Measurements from ENCODE around the gene DTHD1. TPM values are rescaled to one million over a fixed set of nuclear protein-coding genes. Genes with fewer than 3 reads are reported as not detected.

DTHD1 gene
- polyA plus RNA-seq, 1 donor (not counting 4 experiments of a cell fraction or from before 2014, with no cell fraction given) = not detected

DNA sequence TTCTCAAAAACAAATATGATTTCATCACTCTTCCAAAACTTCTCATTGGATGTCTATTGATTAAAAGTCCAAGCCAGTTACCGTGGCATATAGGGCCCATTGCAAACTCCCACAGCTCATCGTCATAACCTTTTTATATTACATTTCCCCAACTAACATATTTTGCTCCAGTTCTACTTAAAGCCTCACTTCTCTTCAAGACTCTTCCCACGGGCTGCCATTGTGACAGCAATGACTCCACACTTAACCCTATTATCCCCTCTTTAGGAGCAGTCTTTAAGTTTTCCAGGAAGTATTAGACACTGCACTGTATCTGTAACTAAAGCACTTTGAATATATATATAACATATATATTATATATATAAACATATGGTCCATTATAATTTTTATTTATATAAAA lies 44.5 kb downstream of the DTHD1 start:
- no peak for DNase-seq (ENCODE audit: low read depth, low spot score)
- Histone ChIP-seq H3K9me1 (ENCODE audit: control insufficient read depth, extremely low read depth, insufficient read depth, low read length) (no peaks in the 10 kb centered on the region), H3K4me2 (ENCODE audit: control insufficient read depth, extremely low read depth, insufficient read depth, low read depth, low read length) (no peak overlapping the region), H3K27me3 (ENCODE audit: control insufficient read depth, extremely low read depth, insufficient read depth, low read length) (no peaks in the 10 kb centered on the region), H3K9ac (ENCODE audit: control insufficient read depth, extremely low read depth, insufficient read depth, low read length) (no peak overlapping the region), H3K27ac (ENCODE audit: control insufficient read depth, insufficient read depth, low read length) (no peak overlapping the region), H2AFZ (ENCODE audit: control insufficient read depth, low read length) (no peak overlapping the region), H3K4me3 (ENCODE audit: control insufficient read depth in 2 of 3, extremely low read depth in 1 of 3, insufficient read depth in 2 of 3, low read depth in 1 of 3, low read length in 3 of 3) (no peak overlapping the region), H3K79me2 (ENCODE audit: control insufficient read depth, insufficient read depth, low read length) (no peaks in the 10 kb centered on the region), H3K4me1 (ENCODE audit: control insufficient read depth, extremely low read depth, insufficient read depth, low read length) (no peaks in the 10 kb centered on the region), H3K36me3 (ENCODE audit: control insufficient read depth in 2 of 2, extremely low read depth in 1 of 2, insufficient read depth in 2 of 2, low read length in 2 of 2) (no peaks in the 10 kb centered on the region), H3K9me3 (ENCODE audit: control insufficient read depth, low read depth, low read length) (no peaks in the 10 kb centered on the region), H4K20me1 (ENCODE audit: control insufficient read depth, extremely low read depth, insufficient read depth, low read length) (no peaks in the 10 kb centered on the region)
- dilution Hi-C loops (cut with MboI; ENCODE audit: extremely low pct_ligation_motif_present, low sequenced_read_pairs) = no loop called here
- FAIRE-seq = no peak
- TF ChIP-seq, protein P1, sequence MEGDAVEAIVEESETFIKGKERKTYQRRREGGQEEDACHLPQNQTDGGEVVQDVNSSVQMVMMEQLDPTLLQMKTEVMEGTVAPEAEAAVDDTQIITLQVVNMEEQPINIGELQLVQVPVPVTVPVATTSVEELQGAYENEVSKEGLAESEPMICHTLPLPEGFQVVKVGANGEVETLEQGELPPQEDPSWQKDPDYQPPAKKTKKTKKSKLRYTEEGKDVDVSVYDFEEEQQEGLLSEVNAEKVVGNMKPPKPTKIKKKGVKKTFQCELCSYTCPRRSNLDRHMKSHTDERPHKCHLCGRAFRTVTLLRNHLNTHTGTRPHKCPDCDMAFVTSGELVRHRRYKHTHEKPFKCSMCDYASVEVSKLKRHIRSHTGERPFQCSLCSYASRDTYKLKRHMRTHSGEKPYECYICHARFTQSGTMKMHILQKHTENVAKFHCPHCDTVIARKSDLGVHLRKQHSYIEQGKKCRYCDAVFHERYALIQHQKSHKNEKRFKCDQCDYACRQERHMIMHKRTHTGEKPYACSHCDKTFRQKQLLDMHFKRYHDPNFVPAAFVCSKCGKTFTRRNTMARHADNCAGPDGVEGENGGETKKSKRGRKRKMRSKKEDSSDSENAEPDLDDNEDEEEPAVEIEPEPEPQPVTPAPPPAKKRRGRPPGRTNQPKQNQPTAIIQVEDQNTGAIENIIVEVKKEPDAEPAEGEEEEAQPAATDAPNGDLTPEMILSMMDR (optimal IDR thresholded peaks at IDR 0.05 in 1 of 3, IDR thresholded peaks at IDR 0.05 in 1 of 3, conservative IDR thresholded peaks at IDR 0.05 in 1 of 3; ENCODE audit: extremely low read depth in 1 of 3, insufficient read depth in 2 of 3, low read length in 3 of 3) = no peak
- no peak for TF ChIP-seq EZH2 (IDR thresholded peaks at IDR 0.05; ENCODE audit: low read length)

DNA sequence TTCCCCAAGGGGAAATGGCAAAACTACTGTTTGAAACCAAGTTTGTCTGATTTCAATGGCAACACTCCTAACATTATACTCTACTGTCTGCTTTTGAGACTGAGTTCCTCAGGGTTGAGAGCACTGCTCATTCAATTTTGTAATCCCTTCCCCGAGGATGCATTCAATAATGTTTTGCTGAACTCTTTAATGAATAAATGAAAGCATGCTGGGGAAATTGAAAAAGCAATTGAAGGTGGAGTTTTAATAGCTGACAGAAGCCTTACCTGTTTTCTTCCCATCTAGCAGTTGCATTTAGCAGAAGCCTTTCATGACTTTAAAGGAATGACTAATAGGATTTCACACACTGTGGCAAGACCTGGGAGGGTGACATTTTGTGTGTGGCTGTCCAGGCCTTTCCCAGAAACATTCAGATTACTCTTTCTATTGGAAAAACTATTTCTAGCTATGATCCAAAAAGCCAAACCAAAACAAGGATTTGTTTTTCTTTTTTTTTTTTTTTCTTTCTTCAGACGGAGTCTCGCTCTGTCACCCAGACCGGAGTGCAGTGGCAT lies 45.1 kb downstream of the DTHD1 start:
- no peaks in the 10 kb centered on the region for H3K79me2 ChIP-seq (ENCODE audit: control insufficient read depth, insufficient read depth, low read length)
- H3K27me3 ChIP-seq (ENCODE audit: control insufficient read depth, extremely low read depth, insufficient read depth, low read length) = no peaks in the 10 kb centered on the region
- TF ChIP-seq EZH2 (IDR thresholded peaks at IDR 0.05; ENCODE audit: low read length) = no peak
- TF ChIP-seq, protein P1 (optimal IDR thresholded peaks at IDR 0.05 in 1 of 3, IDR thresholded peaks at IDR 0.05 in 1 of 3, conservative IDR thresholded peaks at IDR 0.05 in 1 of 3; ENCODE audit: extremely low read depth in 1 of 3, insufficient read depth in 2 of 3, low read length in 3 of 3) = no peak
- H3K4me1 ChIP-seq (ENCODE audit: control insufficient read depth, extremely low read depth, insufficient read depth, low read length) = no peaks in the 10 kb centered on the region
- no peak overlapping the region for H3K9ac ChIP-seq (ENCODE audit: control insufficient read depth, extremely low read depth, insufficient read depth, low read length)
- no peak overlapping the region for H3K27ac ChIP-seq (ENCODE audit: control insufficient read depth, insufficient read depth, low read length)
- no peak for DNase-seq (ENCODE audit: low read depth, low spot score)
- no peak overlapping the region for H2AFZ ChIP-seq (ENCODE audit: control insufficient read depth, low read length)
- no peaks in the 10 kb centered on the region for H3K9me3 ChIP-seq (ENCODE audit: control insufficient read depth, low read depth, low read length)
- H3K4me3 ChIP-seq (ENCODE audit: control insufficient read depth in 2 of 3, extremely low read depth in 1 of 3, insufficient read depth in 2 of 3, low read depth in 1 of 3, low read length in 3 of 3) = no peak overlapping the region
- no peaks in the 10 kb centered on the region for H3K9me1 ChIP-seq (ENCODE audit: control insufficient read depth, extremely low read depth, insufficient read depth, low read length)
- dilution Hi-C loops (cut with MboI; ENCODE audit: extremely low pct_ligation_motif_present, low sequenced_read_pairs) = no loop called here
- no peak overlapping the region for H3K4me2 ChIP-seq (ENCODE audit: control insufficient read depth, extremely low read depth, insufficient read depth, low read depth, low read length)
- no peaks in the 10 kb centered on the region for H3K36me3 ChIP-seq (ENCODE audit: control insufficient read depth in 2 of 2, extremely low read depth in 1 of 2, insufficient read depth in 2 of 2, low read length in 2 of 2)
- H4K20me1 ChIP-seq (ENCODE audit: control insufficient read depth, extremely low read depth, insufficient read depth, low read length) = no peaks in the 10 kb centered on the region
- no peak for FAIRE-seq

Measured in keratinocyte (primary cell).